ENCODE results near the gene RENBP.

DNA sequence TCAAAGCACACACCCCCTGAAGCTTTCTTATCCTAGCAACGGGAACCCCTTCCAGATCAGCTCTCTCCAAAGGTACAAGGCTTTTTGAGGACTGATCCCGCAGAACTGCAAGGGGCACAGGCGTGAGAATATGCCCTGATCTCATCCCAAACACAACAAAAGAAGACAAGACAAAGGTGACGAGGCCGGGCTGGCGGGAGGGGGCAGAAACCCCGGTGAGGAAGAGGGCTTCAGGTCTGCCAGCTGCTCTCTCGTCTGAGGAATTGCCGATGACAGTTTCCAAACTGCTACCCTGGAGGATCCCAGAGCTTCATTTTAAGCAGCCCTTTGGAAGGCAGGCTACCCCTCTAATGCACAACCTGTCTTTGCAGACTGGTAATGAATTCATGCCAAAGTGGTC lies 23.8 kb upstream of the RENBP start:
- no peak for TF ChIP-seq EP300 (IDR thresholded peaks at IDR 0.05; ENCODE audit: low read depth)
- TF ChIP-seq, protein P1, sequence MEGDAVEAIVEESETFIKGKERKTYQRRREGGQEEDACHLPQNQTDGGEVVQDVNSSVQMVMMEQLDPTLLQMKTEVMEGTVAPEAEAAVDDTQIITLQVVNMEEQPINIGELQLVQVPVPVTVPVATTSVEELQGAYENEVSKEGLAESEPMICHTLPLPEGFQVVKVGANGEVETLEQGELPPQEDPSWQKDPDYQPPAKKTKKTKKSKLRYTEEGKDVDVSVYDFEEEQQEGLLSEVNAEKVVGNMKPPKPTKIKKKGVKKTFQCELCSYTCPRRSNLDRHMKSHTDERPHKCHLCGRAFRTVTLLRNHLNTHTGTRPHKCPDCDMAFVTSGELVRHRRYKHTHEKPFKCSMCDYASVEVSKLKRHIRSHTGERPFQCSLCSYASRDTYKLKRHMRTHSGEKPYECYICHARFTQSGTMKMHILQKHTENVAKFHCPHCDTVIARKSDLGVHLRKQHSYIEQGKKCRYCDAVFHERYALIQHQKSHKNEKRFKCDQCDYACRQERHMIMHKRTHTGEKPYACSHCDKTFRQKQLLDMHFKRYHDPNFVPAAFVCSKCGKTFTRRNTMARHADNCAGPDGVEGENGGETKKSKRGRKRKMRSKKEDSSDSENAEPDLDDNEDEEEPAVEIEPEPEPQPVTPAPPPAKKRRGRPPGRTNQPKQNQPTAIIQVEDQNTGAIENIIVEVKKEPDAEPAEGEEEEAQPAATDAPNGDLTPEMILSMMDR (IDR thresholded peaks at IDR 0.05) = no peak
